KOPT-K1 (cell line): ENCODE data around the gene CELF4.

Experiments
- H3K27ac ChIP-seq: fragments of 200-600 bp; sonication (generic); 2 replicates; pipeline ENCODE4 v1.5.1; 2016; ENCODE audit warnings: antibody characterized with exemption, mild to moderate bottlenecking, low read depth, low read length; ENCODE audit not compliant: poor library complexity, severe bottlenecking
- H3K36me3 ChIP-seq: fragments of 200-600 bp; sonication (generic); 2 replicates; pipeline ENCODE4 v1.5.1; 2017; ENCODE audit warnings: antibody characterized with exemption, mild to moderate bottlenecking, low read length, moderate library complexity; ENCODE audit not compliant: insufficient read depth
- H3K9me3 ChIP-seq: fragments of 200-600 bp; sonication (generic); 2 replicates; pipeline ENCODE4 v1.5.1; 2017; ENCODE audit warnings: antibody characterized with exemption, low read length, mild to moderate bottlenecking; ENCODE audit not compliant: insufficient read depth, poor library complexity, severe bottlenecking

The CELF4 gene

DNA sequence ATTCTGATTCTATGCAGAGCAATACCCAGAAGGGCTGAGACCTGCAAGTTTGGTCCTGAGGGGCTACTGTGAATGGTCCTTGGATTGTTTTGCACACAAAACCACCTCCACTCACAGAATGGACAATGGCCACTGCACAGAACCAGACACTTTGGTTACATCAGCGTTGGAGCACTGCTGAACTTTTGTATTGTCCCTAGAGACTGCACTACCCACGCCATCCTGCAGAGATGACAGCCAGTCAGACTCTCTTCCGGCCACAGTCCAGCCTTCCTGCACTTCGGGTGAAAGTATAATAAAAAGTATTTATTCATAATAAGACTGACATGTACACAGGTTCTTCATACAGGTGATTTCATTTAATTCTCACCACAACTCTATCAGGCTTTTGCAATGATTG lies 35.7 kb downstream of the CELF4 start:
- H3K36me3 ChIP-seq: no peaks in the 10 kb centered on the region
- no peak overlapping the region for H3K27ac ChIP-seq
- H3K9me3 ChIP-seq: no peaks in the 10 kb centered on the region

DNA sequence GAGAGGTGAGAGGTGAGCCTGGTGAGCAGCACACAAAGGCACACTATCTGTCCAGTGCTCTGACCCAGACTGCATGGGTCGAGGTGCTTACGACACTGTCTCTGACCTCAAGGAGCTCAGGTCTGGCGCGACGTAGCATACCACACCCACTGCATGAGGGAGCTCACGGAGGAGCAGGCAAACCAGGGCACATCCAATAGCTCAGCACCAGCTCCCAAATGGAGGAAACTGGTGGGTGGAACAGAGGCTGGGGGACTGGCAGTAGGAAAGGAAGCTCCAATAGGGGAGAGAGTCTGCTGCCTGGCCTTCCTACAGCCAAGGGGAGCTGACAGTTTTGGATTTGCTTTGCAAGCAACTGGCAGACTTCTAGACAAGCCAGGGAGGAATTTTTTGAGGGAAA lies 36.3 kb downstream of the CELF4 start:
- no peak overlapping the region for H3K27ac ChIP-seq
- no peaks in the 10 kb centered on the region for H3K36me3 ChIP-seq
- no peaks in the 10 kb centered on the region for H3K9me3 ChIP-seq

- H3K9me3 ChIP-seq: no peaks in the 10 kb centered on the region
- no peak overlapping the region for H3K27ac ChIP-seq
- no peaks in the 10 kb centered on the region for H3K36me3 ChIP-seq
Measured at GRCh38 chr18:37527395-37527794, 38.2 kb downstream of the CELF4 start.

DNA sequence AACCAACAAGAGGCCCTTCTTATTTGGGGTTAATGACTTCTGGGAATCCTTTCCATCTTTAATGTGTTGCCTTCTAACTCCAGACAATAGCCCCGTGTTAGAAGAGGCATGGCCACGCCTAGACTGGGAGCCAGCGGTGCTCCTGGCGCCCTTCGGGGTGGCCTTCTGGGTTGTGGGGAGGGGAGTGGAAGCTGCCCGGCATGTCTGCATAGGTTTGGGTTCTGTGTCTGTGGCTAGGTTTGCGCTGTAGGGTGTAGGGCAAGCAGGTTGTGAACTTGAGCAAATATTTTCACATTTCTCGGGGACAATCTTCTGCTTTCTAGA lies 40.4 kb downstream of the CELF4 start:
- no peaks in the 10 kb centered on the region for H3K9me3 ChIP-seq
- no peak overlapping the region for H3K27ac ChIP-seq
- no peaks in the 10 kb centered on the region for H3K36me3 ChIP-seq

- Histone ChIP-seq H3K36me3 (no peaks in the 10 kb centered on the region), H3K27ac (no peak overlapping the region), H3K9me3 (no peaks in the 10 kb centered on the region)
Measured at GRCh38 chr18:37524498-37525261, 40.9 kb downstream of the CELF4 start.

GRCh38 chr18:37524139-37524497 lies 41.5 kb downstream of the CELF4 start:
- H3K9me3 ChIP-seq: no peaks in the 10 kb centered on the region
- no peak overlapping the region for H3K27ac ChIP-seq

GRCh38 chr18:37521510-37522465 lies 43.8 kb downstream of the CELF4 start:
- no peaks in the 10 kb centered on the region for H3K9me3 ChIP-seq
- no peaks in the 10 kb centered on the region for H3K36me3 ChIP-seq
- no peak overlapping the region for H3K27ac ChIP-seq

More at GRCh38 chr18:37524139-37524497, 41.5 kb downstream of the CELF4 start:
- no peaks in the 10 kb centered on the region for H3K36me3 ChIP-seq

- no peaks in the 10 kb centered on the region for H3K9me3 ChIP-seq
- no peak overlapping the region for H3K27ac ChIP-seq
- H3K36me3 ChIP-seq: no peaks in the 10 kb centered on the region
Measured at GRCh38 chr18:37520508-37520907, 45.1 kb downstream of the CELF4 start.

DNA sequence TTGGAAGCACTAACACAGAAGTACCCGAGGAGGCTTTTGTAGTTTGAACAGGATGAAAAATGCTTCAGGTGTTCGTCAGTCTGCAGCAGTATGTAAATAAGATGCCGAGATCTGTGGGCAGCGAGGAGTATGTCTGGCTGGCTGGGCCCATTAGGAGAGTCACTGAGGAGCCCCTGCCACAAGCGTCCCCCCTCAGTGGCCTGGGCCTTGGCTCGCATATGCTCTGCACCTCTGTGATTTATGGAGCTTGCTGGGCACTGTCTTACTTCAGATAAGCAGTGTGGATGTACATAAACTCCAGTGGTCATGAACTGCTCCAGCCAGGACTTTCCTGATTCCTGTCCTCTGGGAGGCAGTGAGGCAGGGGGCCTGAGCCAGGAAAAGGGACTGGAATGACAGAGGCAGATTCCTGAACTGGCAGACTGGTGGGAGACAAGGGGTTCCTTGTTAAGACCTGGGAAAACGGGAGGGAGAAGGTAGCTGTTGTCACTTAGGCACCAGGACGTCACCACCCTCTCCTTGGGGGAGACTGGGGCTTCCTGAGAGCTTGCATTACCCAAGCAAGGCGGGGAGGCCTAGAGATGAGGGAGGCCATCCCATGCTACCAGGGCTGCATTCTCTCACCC lies 46.0 kb downstream of the CELF4 start:
- no peak overlapping the region for H3K27ac ChIP-seq
- no peaks in the 10 kb centered on the region for H3K9me3 ChIP-seq
- H3K36me3 ChIP-seq: no peaks in the 10 kb centered on the region

DNA sequence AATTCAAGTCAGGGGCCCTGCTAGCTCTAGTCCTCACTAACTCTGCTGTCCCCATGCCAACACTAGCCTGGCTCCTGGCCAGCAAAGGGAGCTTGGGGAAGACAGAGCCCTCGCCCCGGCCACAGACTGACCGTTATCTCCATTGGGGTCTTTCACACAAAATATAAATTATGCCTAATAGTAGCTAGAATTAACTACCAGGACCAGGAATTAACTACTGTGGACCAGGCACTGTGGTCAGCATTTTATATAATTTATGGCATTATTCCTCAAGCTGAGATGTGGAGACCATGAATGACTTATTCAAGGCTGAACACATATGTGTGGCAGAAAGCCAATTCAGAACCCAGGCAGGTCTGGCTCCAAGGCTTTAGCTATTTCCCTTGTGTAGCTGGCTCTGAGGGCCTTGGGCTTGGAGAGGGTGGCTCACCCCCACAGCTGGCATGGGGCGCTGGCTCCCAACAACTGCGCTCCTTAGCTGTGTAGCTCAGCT lies 49.2 kb downstream of the CELF4 start:
- H3K36me3 ChIP-seq: no peaks in the 10 kb centered on the region
- no peak overlapping the region for H3K27ac ChIP-seq
- no peaks in the 10 kb centered on the region for H3K9me3 ChIP-seq

GRCh38 chr18:37514953-37515352 lies 50.6 kb downstream of the CELF4 start:
- no peak overlapping the region for H3K27ac ChIP-seq
- H3K36me3 ChIP-seq: no peaks in the 10 kb centered on the region
- H3K9me3 ChIP-seq: peaks cover under 1% of the 10 kb centered on the region

GRCh38 chr18:37512400-37512799 lies 53.2 kb downstream of the CELF4 start:
- Histone ChIP-seq H3K36me3 (no peaks in the 10 kb centered on the region), H3K9me3 (peaks cover 7% of the 10 kb centered on the region), H3K27ac (no peak overlapping the region)

- no peaks in the 10 kb centered on the region for H3K36me3 ChIP-seq
Measured at GRCh38 chr18:37511721-37512298, 53.8 kb downstream of the CELF4 start.

GRCh38 chr18:37509600-37509999 lies 56.0 kb downstream of the CELF4 start:
- H3K27ac ChIP-seq: no peak overlapping the region
- no peaks in the 10 kb centered on the region for H3K36me3 ChIP-seq
- H3K9me3 ChIP-seq: peaks cover 7% of the 10 kb centered on the region

More at GRCh38 chr18:37511721-37512298, 53.8 kb downstream of the CELF4 start:
- Histone ChIP-seq H3K27ac (no peak overlapping the region), H3K9me3 (peaks cover 7% of the 10 kb centered on the region)

DNA sequence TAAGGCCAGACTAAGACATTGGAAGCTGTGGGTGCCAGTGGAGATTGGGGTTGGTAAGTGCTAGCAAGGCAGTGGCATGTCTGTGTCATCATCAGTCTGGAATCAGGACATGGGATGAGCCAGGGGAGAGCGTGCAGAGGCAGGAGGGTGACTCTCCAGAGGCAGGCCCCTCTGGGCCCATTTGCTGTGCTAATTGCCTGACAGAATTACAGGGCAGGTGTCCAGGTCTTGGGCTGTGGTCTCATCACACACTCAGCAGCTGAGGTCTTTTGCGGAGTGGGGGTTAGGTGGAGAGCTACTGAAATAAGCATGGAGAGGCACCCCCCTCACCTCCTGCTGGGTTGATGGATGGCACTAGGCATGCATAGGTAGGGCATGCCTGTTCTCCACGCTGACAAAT lies 57.4 kb downstream of the CELF4 start:
- H3K36me3 ChIP-seq: no peaks in the 10 kb centered on the region
- peaks cover 7% of the 10 kb centered on the region for H3K9me3 ChIP-seq
- H3K27ac ChIP-seq: no peak overlapping the region
